HL-60 (cell line): ENCODE measurements around the gene SPATA12.

ENCODE experiments used
- DNase-seq, 2 experiments: peaks; one replicate each; pipeline ENCODE4 v3.0.0-alpha.2; 2010 to 2020; ENCODE audit warnings: low read depth in 1 of 2, low spot score in 1 of 2
- H3K27ac ChIP-seq: fragments of 250-450 bp; sonication (Bioruptor Pico); replicated peaks from 2 replicates; pipeline ENCODE4 v1.5.1; 2020; ENCODE audit warnings: mild to moderate bottlenecking, moderate library complexity
- H3K27me3 ChIP-seq: fragments of 250-450 bp; sonication (Bioruptor Pico); 2 replicates; pipeline ENCODE4 v1.5.1; 2021; ENCODE audit warnings: mild to moderate bottlenecking, moderate library complexity; ENCODE audit not compliant: insufficient read depth, poor library complexity, severe bottlenecking
- H3K4me3 ChIP-seq: replicated peaks from 2 replicates; pipeline ENCODE4 v1.5.1; 2011; ENCODE audit warnings: mild to moderate bottlenecking, control low read depth, low read length; ENCODE audit not compliant: insufficient read depth
- CTCF ChIP-seq: IDR thresholded peaks from one replicate; pipeline ENCODE4 v1.5.1; 2011; ENCODE audit warnings: low read length, control low read depth, inconsistent platforms; ENCODE audit not compliant: insufficient read depth
- GABPA ChIP-seq: IDR thresholded peaks from 2 replicates; pipeline ENCODE4 v1.6.1; 2012; ENCODE audit warnings: low read depth
- POLR2AphosphoS5 ChIP-seq: IDR thresholded peaks from 2 replicates; pipeline ENCODE4 v1.6.1; 2012; ENCODE audit warnings: low read depth
- SPI1 ChIP-seq: IDR thresholded peaks from 2 replicates; pipeline ENCODE4 v1.6.1; 2012; ENCODE audit warnings: low read depth, mild to moderate bottlenecking, borderline replicate concordance
- TF ChIP-seq, protein P1 (sequence below): IDR thresholded peaks from 2 replicates; pipeline ENCODE4 v1.6.1; 2012; ENCODE audit warnings: low read depth; ENCODE audit not compliant: insufficient replicate concordance

The SPATA12 gene

DNA sequence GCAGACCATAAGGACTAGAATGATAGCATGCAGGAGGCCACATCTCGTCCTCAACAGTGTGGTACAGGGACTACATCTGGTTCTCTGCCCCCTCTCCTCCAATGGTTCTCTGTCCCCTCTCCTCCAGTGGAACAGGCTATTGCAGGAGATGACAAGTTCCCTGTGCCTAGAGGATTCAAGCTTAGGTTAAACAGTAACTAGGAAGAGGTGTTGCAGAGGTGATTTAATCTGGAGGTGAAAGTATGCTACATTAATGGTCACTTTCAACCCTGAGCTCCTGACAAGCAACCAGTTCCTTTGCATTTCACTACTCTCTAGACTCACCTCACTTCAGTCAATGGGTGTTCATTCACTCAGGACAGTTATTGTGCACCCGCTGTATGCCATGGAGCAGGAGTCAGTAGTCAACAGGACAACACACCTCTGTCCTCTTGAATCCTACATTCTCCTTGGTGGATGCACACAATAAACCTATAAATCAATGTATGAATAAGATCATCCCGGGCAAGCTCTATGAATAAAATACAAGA is 16.0 kb downstream of the SPATA12 start:
- no peak for DNase-seq
- Histone ChIP-seq H3K27ac (no peak overlapping the region), H3K27me3 (peaks cover 25% of the 10 kb centered on the region), H3K4me3 (no peak overlapping the region)
- no peak for TF ChIP-seq CTCF
- TF ChIP-seq GABPA = no peak
- TF ChIP-seq, protein P1, sequence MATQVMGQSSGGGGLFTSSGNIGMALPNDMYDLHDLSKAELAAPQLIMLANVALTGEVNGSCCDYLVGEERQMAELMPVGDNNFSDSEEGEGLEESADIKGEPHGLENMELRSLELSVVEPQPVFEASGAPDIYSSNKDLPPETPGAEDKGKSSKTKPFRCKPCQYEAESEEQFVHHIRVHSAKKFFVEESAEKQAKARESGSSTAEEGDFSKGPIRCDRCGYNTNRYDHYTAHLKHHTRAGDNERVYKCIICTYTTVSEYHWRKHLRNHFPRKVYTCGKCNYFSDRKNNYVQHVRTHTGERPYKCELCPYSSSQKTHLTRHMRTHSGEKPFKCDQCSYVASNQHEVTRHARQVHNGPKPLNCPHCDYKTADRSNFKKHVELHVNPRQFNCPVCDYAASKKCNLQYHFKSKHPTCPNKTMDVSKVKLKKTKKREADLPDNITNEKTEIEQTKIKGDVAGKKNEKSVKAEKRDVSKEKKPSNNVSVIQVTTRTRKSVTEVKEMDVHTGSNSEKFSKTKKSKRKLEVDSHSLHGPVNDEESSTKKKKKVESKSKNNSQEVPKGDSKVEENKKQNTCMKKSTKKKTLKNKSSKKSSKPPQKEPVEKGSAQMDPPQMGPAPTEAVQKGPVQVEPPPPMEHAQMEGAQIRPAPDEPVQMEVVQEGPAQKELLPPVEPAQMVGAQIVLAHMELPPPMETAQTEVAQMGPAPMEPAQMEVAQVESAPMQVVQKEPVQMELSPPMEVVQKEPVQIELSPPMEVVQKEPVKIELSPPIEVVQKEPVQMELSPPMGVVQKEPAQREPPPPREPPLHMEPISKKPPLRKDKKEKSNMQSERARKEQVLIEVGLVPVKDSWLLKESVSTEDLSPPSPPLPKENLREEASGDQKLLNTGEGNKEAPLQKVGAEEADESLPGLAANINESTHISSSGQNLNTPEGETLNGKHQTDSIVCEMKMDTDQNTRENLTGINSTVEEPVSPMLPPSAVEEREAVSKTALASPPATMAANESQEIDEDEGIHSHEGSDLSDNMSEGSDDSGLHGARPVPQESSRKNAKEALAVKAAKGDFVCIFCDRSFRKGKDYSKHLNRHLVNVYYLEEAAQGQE = no peak
- TF ChIP-seq SPI1 = no peak
- TF ChIP-seq POLR2AphosphoS5 = no peak

DNA sequence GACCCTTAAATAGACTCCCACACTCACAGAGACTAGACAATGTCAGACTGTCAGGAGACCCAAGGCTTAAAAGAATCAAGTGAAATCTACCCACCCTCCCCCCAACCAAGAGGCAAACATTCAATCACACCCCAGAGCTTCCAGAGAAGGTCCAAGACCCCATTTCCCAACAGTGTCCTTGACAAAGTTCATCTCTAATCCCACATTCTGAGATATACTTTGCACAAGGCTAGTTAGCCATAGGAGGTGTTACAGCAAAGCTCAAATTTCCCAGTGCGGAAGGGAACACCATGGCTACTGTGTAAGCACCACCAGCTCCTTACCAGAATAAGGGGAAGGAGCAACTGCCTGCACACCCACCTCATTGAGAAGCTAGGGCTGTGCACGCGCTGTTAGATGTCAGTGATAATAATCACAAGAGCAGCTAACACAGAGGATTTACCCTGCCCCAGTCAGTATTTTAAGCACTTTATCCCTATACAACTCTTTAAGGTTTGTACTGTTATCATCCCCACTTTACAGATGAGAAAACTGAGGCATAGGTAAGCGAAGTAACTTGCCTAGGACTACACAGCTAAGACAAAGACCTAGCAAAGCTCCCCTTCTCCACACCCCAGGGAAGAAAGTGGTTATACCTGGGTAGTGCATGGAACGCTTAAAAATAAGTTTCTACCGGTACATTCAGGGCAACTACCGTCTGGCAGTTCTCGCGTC is 17.3 kb downstream of the SPATA12 start:
- Histone ChIP-seq H3K27me3 (peaks cover 25% of the 10 kb centered on the region), H3K4me3 (peak overlapping the region; percentile 63), H3K27ac (no peak overlapping the region)
- TF ChIP-seq CTCF (no peak), SPI1 (no peak), GABPA (no peak), POLR2AphosphoS5 (no peak)
- TF ChIP-seq, protein P1 = no peak
- no peak for DNase-seq

- Histone ChIP-seq H3K27me3 (peaks cover 25% of the 10 kb centered on the region), H3K27ac (no peak overlapping the region), H3K4me3 (peak overlapping the region; percentile 63)
- TF ChIP-seq SPI1 = no peak
- no peak for TF ChIP-seq GABPA
- TF ChIP-seq, protein P1 = no peak
- no peak for TF ChIP-seq CTCF
- no peak for TF ChIP-seq POLR2AphosphoS5
- DNase-seq = peak in 1 of 2 experiments; percentile 70
These were observed 17.8 kb downstream of the SPATA12 start for GRCh38 chr3:57078344-57078634.
